OCI-LY7 (cell line): ENCODE results near the gene CCR7.

Experiments used
- EZH2phosphoT487 ChIP-seq: fragments of 200-600 bp; sonication (generic); IDR thresholded peaks from 2 replicates; pipeline ENCODE4 v1.6.1; 2018; ENCODE audit warnings: low read depth, borderline replicate concordance, mild to moderate bottlenecking, mixed run types, antibody characterized with exemption, low read length, moderate library complexity, mixed read lengths
- TF ChIP-seq, protein P1 (sequence below): fragments of 200-600 bp; sonication (generic); conservative IDR thresholded peaks from 2 replicates; pipeline ENCODE4 v1.5.1; 2014; ENCODE audit warnings: mild to moderate bottlenecking, antibody characterized with exemption, low read length, moderate library complexity, mixed read lengths

DNA sequence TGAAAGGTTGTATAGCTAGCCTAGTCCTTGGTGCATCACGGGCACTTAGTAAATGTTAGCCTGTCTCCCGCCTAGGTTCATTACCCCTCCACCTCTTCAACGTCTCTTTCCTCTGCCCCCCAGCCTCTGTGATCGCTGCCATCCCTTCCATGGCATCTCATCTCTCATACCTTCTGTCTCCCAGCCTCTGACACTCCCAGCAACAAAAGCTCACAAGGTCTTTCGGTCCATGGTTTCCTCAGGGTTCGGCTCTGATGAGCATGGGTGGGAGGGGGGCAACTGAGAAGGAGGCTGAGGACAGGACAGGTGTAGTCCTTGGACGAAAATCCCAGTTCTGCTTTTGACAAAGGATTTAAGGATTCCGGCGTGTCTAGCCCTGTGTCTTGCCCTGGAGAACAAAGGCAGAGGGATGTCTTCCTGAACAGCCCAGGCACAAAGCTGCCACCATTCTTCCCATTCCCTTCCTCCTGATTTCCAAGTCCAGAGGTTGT is 16.7 kb downstream of the CCR7 start:
- TF ChIP-seq, protein P1, sequence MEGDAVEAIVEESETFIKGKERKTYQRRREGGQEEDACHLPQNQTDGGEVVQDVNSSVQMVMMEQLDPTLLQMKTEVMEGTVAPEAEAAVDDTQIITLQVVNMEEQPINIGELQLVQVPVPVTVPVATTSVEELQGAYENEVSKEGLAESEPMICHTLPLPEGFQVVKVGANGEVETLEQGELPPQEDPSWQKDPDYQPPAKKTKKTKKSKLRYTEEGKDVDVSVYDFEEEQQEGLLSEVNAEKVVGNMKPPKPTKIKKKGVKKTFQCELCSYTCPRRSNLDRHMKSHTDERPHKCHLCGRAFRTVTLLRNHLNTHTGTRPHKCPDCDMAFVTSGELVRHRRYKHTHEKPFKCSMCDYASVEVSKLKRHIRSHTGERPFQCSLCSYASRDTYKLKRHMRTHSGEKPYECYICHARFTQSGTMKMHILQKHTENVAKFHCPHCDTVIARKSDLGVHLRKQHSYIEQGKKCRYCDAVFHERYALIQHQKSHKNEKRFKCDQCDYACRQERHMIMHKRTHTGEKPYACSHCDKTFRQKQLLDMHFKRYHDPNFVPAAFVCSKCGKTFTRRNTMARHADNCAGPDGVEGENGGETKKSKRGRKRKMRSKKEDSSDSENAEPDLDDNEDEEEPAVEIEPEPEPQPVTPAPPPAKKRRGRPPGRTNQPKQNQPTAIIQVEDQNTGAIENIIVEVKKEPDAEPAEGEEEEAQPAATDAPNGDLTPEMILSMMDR: no peak
- no peak for TF ChIP-seq EZH2phosphoT487
